GM21526 (cell line): ENCODE measurements around the gene GPHA2.
"Not testable (repeated sequence)": the region's sequence is repeated elsewhere in the genome, so short reads cannot be mapped to it uniquely, and the experiment has no call there.

Source experiments
- ATAC-seq: cut with Tn5 transposase; IDR thresholded peaks from one replicate; pipeline ENCODE4 v1.9.1; 2021; ENCODE audit warnings: moderate library complexity; ENCODE audit not compliant: unreplicated experiment, low FRiP score

GPHA2 gene

GRCh38 chr11:64935359-64936081, at the start of gene GPHA2:
Gene GPHA2 (minus strand): TSS chr11:64935893. CDS start chr11:64935460, 433 bp downstream.
- ATAC-seq = no peak

GRCh38 chr11:64983339-64983738, 47.6 kb upstream of the GPHA2 start:
- ATAC-seq = not testable (repeated sequence)

- ATAC-seq = no peak
Measured at GRCh38 chr11:64976651-64977050, 41.0 kb upstream of the GPHA2 start.

- ATAC-seq = no peak
Measured at GRCh38 chr11:64974124-64974523, 38.4 kb upstream of the GPHA2 start.

- ATAC-seq = no peak
Measured at GRCh38 chr11:64971421-64972233, 35.9 kb upstream of the GPHA2 start, which contains the start of gene MAJIN. Gene MAJIN (minus strand): TSS chr11:64972108. CDS start chr11:64959405, 12,703 bp downstream.

GRCh38 chr11:64970731-64971151, 35.0 kb upstream of the GPHA2 start:
- ATAC-seq = no peak

GRCh38 chr11:64969209-64969608, 33.5 kb upstream of the GPHA2 start:
- ATAC-seq = no peak

GRCh38 chr11:64967375-64967774, 31.7 kb upstream of the GPHA2 start:
- ATAC-seq = no peak

GRCh38 chr11:64963072-64963631, 27.5 kb upstream of the GPHA2 start:
- no peak for ATAC-seq

GRCh38 chr11:64960719-64961118, 25.0 kb upstream of the GPHA2 start:
- no peak for ATAC-seq

- ATAC-seq = no peak
Measured at GRCh38 chr11:64959498-64959897, 23.8 kb upstream of the GPHA2 start.

GRCh38 chr11:64954201-64954600, 18.5 kb upstream of the GPHA2 start:
- no peak for ATAC-seq

GRCh38 chr11:64951529-64951928, 15.8 kb upstream of the GPHA2 start:
- no peak for ATAC-seq

- ATAC-seq = no peak
Measured at GRCh38 chr11:64947208-64947814, 11.6 kb upstream of the GPHA2 start.

- ATAC-seq = no peak
Measured at GRCh38 chr11:64936539-64936938, 846 bp upstream of the GPHA2 start.

- ATAC-seq = no peak
Measured at GRCh38 chr11:64934682-64935358, 873 bp downstream of the GPHA2 start.

GRCh38 chr11:64933935-64934681, 1.6 kb downstream of the GPHA2 start:
- ATAC-seq = no peak

- ATAC-seq = no peak
Measured at GRCh38 chr11:64933213-64933934, 2.3 kb downstream of the GPHA2 start.

- ATAC-seq = no peak
Measured at GRCh38 chr11:64932324-64932723, 3.4 kb downstream of the GPHA2 start.
